Activated T-helper 17 cell treated with anti-CD3 and anti-CD28 coated beads, Interleukin-2, amount 50 U/mL, for 72 hours (primary cell): Measurements from ENCODE around the gene RSPH1. TPM values are rescaled to one million over a fixed set of nuclear protein-coding genes. Genes with fewer than 3 reads are reported as not detected.
"Not testable (repeated sequence)": the region's sequence is repeated elsewhere in the genome, so short reads cannot be mapped to it uniquely, and the experiment has no call there.

ENCODE experiments used
- ATAC-seq: fragments of 150-1000 bp; cut with Tn5 transposase; replicated peaks from 2 replicates; pipeline ENCODE4 v1.10.0; 2021; ENCODE audit warnings: mild to moderate bottlenecking, moderate library complexity
- H3K27ac Mint-ChIP-seq: one replicate; pipeline ENCODE4 v1.8.0; 2022; ENCODE audit warnings: mixed read lengths
- H3K27me3 Mint-ChIP-seq: one replicate; pipeline ENCODE4 v1.8.0; 2022; ENCODE audit warnings: mixed read lengths
- H3K36me3 Mint-ChIP-seq: one replicate; pipeline ENCODE4 v1.8.0; 2022; ENCODE audit warnings: low read depth, mild to moderate bottlenecking, mixed read lengths
- H3K4me1 Mint-ChIP-seq: one replicate; pipeline ENCODE4 v1.8.0; 2022; ENCODE audit warnings: mixed read lengths
- H3K4me3 Mint-ChIP-seq: one replicate; pipeline ENCODE4 v1.8.0; 2022; ENCODE audit warnings: mild to moderate bottlenecking, mixed read lengths
- H3K9me3 Mint-ChIP-seq: one replicate; pipeline ENCODE4 v1.8.0; 2022; ENCODE audit warnings: mixed read lengths
- total RNA-seq, 2 donors: library from RNA; stranded (reverse); gene quantifications; one replicate each; pipeline ENCODE4 v1.2.3, GENCODE V29; 2022

Gene RSPH1
- total RNA-seq, 2 donors from 2014 or later: 0.82 TPM; not detected in 1

GRCh38 chr21:42475526-42476387 is 20.3 kb downstream of the RSPH1 start:
- H3K4me3 Mint-ChIP-seq: no peak overlapping the region

GRCh38 chr21:42475036-42475435 is 21.0 kb downstream of the RSPH1 start:
- peaks cover 4% of the 10 kb centered on the region for H3K27me3 Mint-ChIP-seq
- peak; percentile 67 for ATAC-seq
- H3K27ac Mint-ChIP-seq: no peak overlapping the region
- H3K36me3 Mint-ChIP-seq: no peaks in the 10 kb centered on the region
- H3K9me3 Mint-ChIP-seq: no peaks in the 10 kb centered on the region
- H3K4me1 Mint-ChIP-seq: peaks cover 9% of the 10 kb centered on the region
- no peak overlapping the region for H3K4me3 Mint-ChIP-seq

More at GRCh38 chr21:42475526-42476387, 20.3 kb downstream of the RSPH1 start:
- Mint-ChIP-seq H3K36me3 (no peaks in the 10 kb centered on the region), H3K4me1 (peaks cover 9% of the 10 kb centered on the region), H3K9me3 (no peaks in the 10 kb centered on the region), H3K27ac (no peak overlapping the region), H3K27me3 (peaks cover 4% of the 10 kb centered on the region)
- ATAC-seq: no peak

- peak; percentile 74 for ATAC-seq
- peak overlapping the region; percentile 49 for H3K27ac Mint-ChIP-seq
- no peaks in the 10 kb centered on the region for H3K36me3 Mint-ChIP-seq
- H3K9me3 Mint-ChIP-seq: no peaks in the 10 kb centered on the region
- H3K4me1 Mint-ChIP-seq: peaks cover 9% of the 10 kb centered on the region
- peak overlapping the region; percentile 9 for H3K4me3 Mint-ChIP-seq
- H3K27me3 Mint-ChIP-seq: peaks cover 4% of the 10 kb centered on the region
These were observed 21.8 kb downstream of the RSPH1 start for GRCh38 chr21:42474043-42474831.

- no peaks in the 10 kb centered on the region for H3K9me3 Mint-ChIP-seq
- no peak overlapping the region for H3K4me3 Mint-ChIP-seq
- H3K27ac Mint-ChIP-seq: no peak overlapping the region
- no peaks in the 10 kb centered on the region for H3K36me3 Mint-ChIP-seq
- H3K27me3 Mint-ChIP-seq: peaks cover 4% of the 10 kb centered on the region
- H3K4me1 Mint-ChIP-seq: peaks cover 9% of the 10 kb centered on the region
- ATAC-seq: no peak
These were observed 22.5 kb downstream of the RSPH1 start for GRCh38 chr21:42473498-42474042.

- H3K36me3 Mint-ChIP-seq: no peaks in the 10 kb centered on the region
- ATAC-seq: no peak
These were observed 23.5 kb downstream of the RSPH1 start for GRCh38 chr21:42472521-42472920.

GRCh38 chr21:42471716-42472330 is 24.2 kb downstream of the RSPH1 start:
- H3K4me3 Mint-ChIP-seq: no peak overlapping the region
- peaks cover 4% of the 10 kb centered on the region for H3K27me3 Mint-ChIP-seq
- no peaks in the 10 kb centered on the region for H3K9me3 Mint-ChIP-seq
- H3K27ac Mint-ChIP-seq: no peak overlapping the region
- no peak for ATAC-seq
- H3K36me3 Mint-ChIP-seq: no peaks in the 10 kb centered on the region
- H3K4me1 Mint-ChIP-seq: peaks cover 13% of the 10 kb centered on the region

More at GRCh38 chr21:42472521-42472920, 23.5 kb downstream of the RSPH1 start:
- Mint-ChIP-seq H3K27me3 (peaks cover 4% of the 10 kb centered on the region), H3K4me3 (no peak overlapping the region), H3K4me1 (peaks cover 12% of the 10 kb centered on the region), H3K9me3 (no peaks in the 10 kb centered on the region), H3K27ac (no peak overlapping the region)

- H3K4me1 Mint-ChIP-seq: peaks cover 13% of the 10 kb centered on the region
- no peak overlapping the region for H3K4me3 Mint-ChIP-seq
- ATAC-seq: no peak
- H3K9me3 Mint-ChIP-seq: no peaks in the 10 kb centered on the region
- H3K27ac Mint-ChIP-seq: no peak overlapping the region
- peaks cover 4% of the 10 kb centered on the region for H3K27me3 Mint-ChIP-seq
- no peaks in the 10 kb centered on the region for H3K36me3 Mint-ChIP-seq
These were observed 24.8 kb downstream of the RSPH1 start for GRCh38 chr21:42471206-42471605.

GRCh38 chr21:42469726-42470125 is 26.3 kb downstream of the RSPH1 start:
- H3K4me1 Mint-ChIP-seq: peaks cover 26% of the 10 kb centered on the region
- not testable (repeated sequence) for H3K36me3 Mint-ChIP-seq, H3K27ac Mint-ChIP-seq, ATAC-seq, H3K4me3 Mint-ChIP-seq, H3K27me3 Mint-ChIP-seq, H3K9me3 Mint-ChIP-seq

GRCh38 chr21:42469272-42469671 is 26.8 kb downstream of the RSPH1 start:
- Mint-ChIP-seq H3K9me3 (peaks cover under 1% of the 10 kb centered on the region), H3K4me3 (no peak overlapping the region), H3K4me1 (peaks cover 23% of the 10 kb centered on the region), H3K27me3 (peaks cover under 1% of the 10 kb centered on the region), H3K36me3 (no peaks in the 10 kb centered on the region), H3K27ac (no peak overlapping the region)
- peak; percentile 62 for ATAC-seq

- H3K36me3 Mint-ChIP-seq: no peaks in the 10 kb centered on the region
- H3K27ac Mint-ChIP-seq: no peak overlapping the region
- peaks cover 26% of the 10 kb centered on the region for H3K4me1 Mint-ChIP-seq
- peaks cover 6% of the 10 kb centered on the region for H3K9me3 Mint-ChIP-seq
- H3K4me3 Mint-ChIP-seq: no peak overlapping the region
- H3K27me3 Mint-ChIP-seq: no peaks in the 10 kb centered on the region
- ATAC-seq: no peak
These were observed 27.4 kb downstream of the RSPH1 start for GRCh38 chr21:42468491-42469131.

GRCh38 chr21:42467140-42467983 is 28.7 kb downstream of the RSPH1 start:
- H3K9me3 Mint-ChIP-seq: peaks cover 6% of the 10 kb centered on the region
- H3K27ac Mint-ChIP-seq: no peak overlapping the region
- no peak overlapping the region for H3K4me3 Mint-ChIP-seq
- H3K36me3 Mint-ChIP-seq: no peaks in the 10 kb centered on the region
- ATAC-seq: no peak
- H3K4me1 Mint-ChIP-seq: peaks cover 31% of the 10 kb centered on the region
- no peaks in the 10 kb centered on the region for H3K27me3 Mint-ChIP-seq

- H3K36me3 Mint-ChIP-seq: no peaks in the 10 kb centered on the region
- H3K4me3 Mint-ChIP-seq: no peak overlapping the region
- peaks cover 6% of the 10 kb centered on the region for H3K9me3 Mint-ChIP-seq
- H3K4me1 Mint-ChIP-seq: peaks cover 35% of the 10 kb centered on the region
- no peak for ATAC-seq
- H3K27ac Mint-ChIP-seq: no peak overlapping the region
- no peaks in the 10 kb centered on the region for H3K27me3 Mint-ChIP-seq
These were observed 29.3 kb downstream of the RSPH1 start for GRCh38 chr21:42466700-42467099.

GRCh38 chr21:42465803-42466127 is 30.3 kb downstream of the RSPH1 start:
- Mint-ChIP-seq H3K27me3 (no peaks in the 10 kb centered on the region), H3K9me3 (peaks cover 6% of the 10 kb centered on the region), H3K36me3 (no peaks in the 10 kb centered on the region), H3K4me3 (peak overlapping the region; percentile 79), H3K4me1 (peaks cover 44% of the 10 kb centered on the region), H3K27ac (no peak overlapping the region)
- no peak for ATAC-seq
